BE2C (cell line): ENCODE data around the gene TNFRSF21.

ENCODE experiments used
- DNase-seq: peaks from one replicate; pipeline ENCODE4 v3.0.0-alpha.2; 2020
- H3K27me3 ChIP-seq: fragments of 250-450 bp; sonication (Bioruptor Pico); 2 replicates; pipeline ENCODE4 v1.5.1; 2020; ENCODE audit warnings: mild to moderate bottlenecking
- H3K36me3 ChIP-seq: fragments of 250-450 bp; sonication (Bioruptor Pico); 2 replicates; pipeline ENCODE4 v1.5.1; 2020; ENCODE audit warnings: mild to moderate bottlenecking
- H3K4me1 ChIP-seq: fragments of 250-450 bp; sonication (Bioruptor Pico); 2 replicates; pipeline ENCODE4 v1.5.1; 2020
- H3K4me3 ChIP-seq: 2 replicates; pipeline ENCODE4 v1.5.1; 2011; ENCODE audit warnings: low read depth, low read length
- H3K9me3 ChIP-seq: fragments of 250-450 bp; sonication (Bioruptor Pico); 2 replicates; pipeline ENCODE4 v1.5.1; 2020
- TF ChIP-seq, protein P1 (sequence below): IDR thresholded peaks from 2 replicates; pipeline ENCODE4 v1.5.1; 2012; ENCODE audit warnings: mild to moderate bottlenecking, low read depth, low read length

TNFRSF21 gene

DNA sequence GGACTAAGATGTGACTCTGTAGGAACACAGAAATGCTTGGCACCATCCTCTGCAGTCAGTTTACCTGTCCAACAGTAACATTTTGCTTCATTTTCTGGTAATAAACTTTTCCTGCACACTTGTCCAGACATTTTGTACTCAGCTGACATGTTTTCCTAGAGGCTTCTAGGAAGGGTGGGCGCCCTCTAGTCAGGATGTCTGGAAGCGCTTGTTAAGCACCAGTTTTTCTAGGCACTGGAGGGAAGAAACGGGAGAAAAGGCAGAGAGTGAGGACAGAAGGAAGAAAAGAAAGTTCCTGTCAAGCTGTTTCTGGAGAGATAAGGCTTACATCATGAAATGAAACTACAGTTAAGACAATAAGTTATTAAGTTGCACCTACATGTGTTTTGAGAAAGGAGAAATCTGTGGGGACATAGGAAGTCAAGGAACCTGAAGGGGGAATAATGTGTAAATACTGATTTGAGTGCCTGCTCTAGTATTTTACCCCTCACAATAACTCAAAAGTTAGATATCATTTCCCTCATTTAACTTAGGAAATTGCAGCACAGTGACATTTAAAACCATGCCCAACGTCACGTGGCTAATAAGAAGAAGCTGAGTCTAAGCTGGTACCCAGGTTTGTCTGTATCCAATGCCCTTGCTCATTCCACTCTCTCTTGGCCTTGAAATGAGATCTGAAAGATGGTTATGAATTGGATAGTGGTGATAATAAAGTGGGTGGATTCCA lies 42.7 kb upstream of the TNFRSF21 start:
- Histone ChIP-seq H3K27me3 (peaks cover 3% of the 10 kb centered on the region; the same call in 1 of the 2 replicates), H3K9me3 (no peaks in the 10 kb centered on the region)
- TF ChIP-seq, protein P1, sequence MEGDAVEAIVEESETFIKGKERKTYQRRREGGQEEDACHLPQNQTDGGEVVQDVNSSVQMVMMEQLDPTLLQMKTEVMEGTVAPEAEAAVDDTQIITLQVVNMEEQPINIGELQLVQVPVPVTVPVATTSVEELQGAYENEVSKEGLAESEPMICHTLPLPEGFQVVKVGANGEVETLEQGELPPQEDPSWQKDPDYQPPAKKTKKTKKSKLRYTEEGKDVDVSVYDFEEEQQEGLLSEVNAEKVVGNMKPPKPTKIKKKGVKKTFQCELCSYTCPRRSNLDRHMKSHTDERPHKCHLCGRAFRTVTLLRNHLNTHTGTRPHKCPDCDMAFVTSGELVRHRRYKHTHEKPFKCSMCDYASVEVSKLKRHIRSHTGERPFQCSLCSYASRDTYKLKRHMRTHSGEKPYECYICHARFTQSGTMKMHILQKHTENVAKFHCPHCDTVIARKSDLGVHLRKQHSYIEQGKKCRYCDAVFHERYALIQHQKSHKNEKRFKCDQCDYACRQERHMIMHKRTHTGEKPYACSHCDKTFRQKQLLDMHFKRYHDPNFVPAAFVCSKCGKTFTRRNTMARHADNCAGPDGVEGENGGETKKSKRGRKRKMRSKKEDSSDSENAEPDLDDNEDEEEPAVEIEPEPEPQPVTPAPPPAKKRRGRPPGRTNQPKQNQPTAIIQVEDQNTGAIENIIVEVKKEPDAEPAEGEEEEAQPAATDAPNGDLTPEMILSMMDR: peak; percentile 58

DNA sequence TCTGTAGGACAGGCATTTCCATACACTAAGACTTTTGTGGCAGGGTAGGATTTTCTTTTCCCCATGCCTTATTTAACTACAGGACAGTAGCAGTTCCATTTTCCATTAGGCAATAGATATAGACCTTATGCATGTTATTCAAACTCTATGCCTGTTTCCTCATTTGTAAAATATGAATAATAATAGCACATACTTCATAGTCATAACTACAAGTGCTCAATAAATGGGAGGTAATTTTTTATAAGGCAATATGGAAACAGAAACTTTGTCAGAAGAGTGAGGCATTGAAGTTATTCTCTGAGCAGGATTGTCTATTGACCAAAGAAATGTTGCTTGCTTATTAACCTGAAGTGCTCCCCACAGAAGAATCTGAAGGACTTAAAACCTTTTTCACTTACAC lies 41.9 kb upstream of the TNFRSF21 start:
- H3K27me3 ChIP-seq: peaks cover 3% of the 10 kb centered on the region; the same call in 1 of the 2 replicates
- TF ChIP-seq, protein P1: no peak
- H3K36me3 ChIP-seq: no peaks in the 10 kb centered on the region

More for the DNA sequence above, 42.7 kb upstream of the TNFRSF21 start:
- Histone ChIP-seq H3K4me1 (no peaks in the 10 kb centered on the region), H3K4me3 (no peak overlapping the region), H3K36me3 (no peaks in the 10 kb centered on the region)
- peak; percentile 24 for DNase-seq

DNA sequence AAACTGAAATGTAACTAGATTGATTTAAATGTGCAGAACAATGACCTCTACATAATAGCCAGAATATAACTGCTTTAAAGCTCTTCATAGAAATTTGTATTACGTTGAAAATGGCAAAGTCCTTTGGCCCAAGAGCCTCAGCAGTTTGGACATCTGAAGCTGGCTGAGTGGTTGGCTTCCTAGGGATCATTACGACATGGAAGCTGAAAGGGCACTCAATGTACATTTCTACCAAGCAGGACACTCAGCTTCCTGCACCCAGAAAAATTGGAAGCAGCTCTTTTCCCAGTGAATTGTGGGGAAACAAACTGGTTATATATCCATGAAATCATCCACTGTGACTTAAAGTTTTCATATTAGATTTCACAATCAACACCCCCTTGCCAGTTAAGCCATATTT lies 40.2 kb upstream of the TNFRSF21 start:
- TF ChIP-seq, protein P1: no peak
- DNase-seq: no peak
- H3K4me1 ChIP-seq: no peaks in the 10 kb centered on the region
- H3K27me3 ChIP-seq: peaks cover 7% of the 10 kb centered on the region
- H3K4me3 ChIP-seq: no peak overlapping the region
- no peaks in the 10 kb centered on the region for H3K9me3 ChIP-seq
- no peaks in the 10 kb centered on the region for H3K36me3 ChIP-seq

More for the DNA sequence above, 41.9 kb upstream of the TNFRSF21 start:
- no peaks in the 10 kb centered on the region for H3K4me1 ChIP-seq
- no peaks in the 10 kb centered on the region for H3K9me3 ChIP-seq
- DNase-seq: no peak
- no peak overlapping the region for H3K4me3 ChIP-seq

DNA sequence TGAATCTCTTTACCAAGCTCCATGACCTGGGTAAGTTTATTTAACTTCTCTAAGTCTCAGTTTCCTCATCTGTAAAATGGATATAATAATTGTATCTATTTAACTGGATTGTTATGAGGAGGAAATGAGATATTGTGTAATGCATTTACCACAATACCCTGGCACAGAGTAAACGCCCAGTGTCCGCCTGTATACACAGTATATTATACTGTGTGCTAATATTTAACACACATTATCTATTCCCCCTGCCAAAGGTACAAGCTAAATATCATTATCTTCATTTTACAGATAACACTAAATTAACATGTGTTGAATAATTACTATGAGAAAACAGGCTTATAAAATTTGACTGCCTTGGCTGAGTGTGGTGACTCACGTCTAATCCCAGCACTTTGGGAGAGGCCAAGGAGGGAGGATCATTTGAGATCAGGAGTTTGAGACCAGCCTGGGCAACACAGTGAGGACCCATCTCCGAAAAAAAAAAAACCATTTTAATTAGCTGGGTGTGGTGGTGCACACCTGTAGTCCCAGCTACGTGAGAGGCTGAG lies 38.7 kb upstream of the TNFRSF21 start:
- H3K9me3 ChIP-seq: no peaks in the 10 kb centered on the region
- no peak for DNase-seq
- TF ChIP-seq, protein P1: no peak
- H3K4me3 ChIP-seq: no peak overlapping the region
- H3K27me3 ChIP-seq: peaks cover 4% of the 10 kb centered on the region
- H3K4me1 ChIP-seq: no peaks in the 10 kb centered on the region
- H3K36me3 ChIP-seq: no peaks in the 10 kb centered on the region

DNA sequence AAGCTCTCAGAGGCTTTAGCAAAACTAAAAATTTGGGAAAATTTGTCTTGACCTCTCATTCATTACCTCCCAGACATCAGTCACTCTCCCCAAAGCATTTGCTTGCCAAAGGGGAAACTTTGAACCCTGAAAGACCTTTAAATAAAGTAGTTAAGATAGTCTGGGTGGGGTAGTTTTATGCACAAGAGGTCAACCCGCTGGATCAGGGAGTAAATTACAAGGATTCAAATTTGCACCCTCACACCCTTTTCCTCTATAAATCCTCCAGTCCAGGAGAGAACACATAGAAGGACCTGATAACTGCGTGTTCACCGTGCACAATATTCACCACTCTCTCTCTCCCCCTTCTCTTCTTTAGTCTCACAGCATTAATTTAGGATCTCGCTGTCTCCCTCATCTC lies 36.1 kb upstream of the TNFRSF21 start:
- Histone ChIP-seq H3K27me3 (peaks cover 4% of the 10 kb centered on the region), H3K36me3 (no peaks in the 10 kb centered on the region), H3K4me1 (no peaks in the 10 kb centered on the region), H3K4me3 (no peak overlapping the region), H3K9me3 (no peaks in the 10 kb centered on the region)
- TF ChIP-seq, protein P1: no peak
- DNase-seq: no peak

DNA sequence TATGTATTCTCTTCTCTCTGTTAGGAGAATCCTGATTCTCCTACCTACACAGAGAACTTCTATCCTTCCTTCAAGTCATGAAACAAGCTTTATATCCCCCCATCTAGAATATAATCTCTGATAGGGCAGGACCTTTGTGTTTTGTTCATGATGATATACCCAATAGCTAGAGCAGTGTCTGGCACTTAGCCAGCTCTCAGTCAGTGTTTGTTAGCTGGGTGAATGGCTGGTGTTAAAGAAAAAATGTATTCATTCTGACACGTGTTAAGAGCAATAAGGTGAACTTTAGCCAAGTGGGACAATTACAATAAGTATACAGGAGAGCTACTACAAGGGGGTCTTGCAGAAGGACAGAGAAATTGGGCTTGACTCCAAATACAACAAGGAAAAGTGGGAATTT lies 34.3 kb upstream of the TNFRSF21 start:
- no peak overlapping the region for H3K4me3 ChIP-seq
- no peaks in the 10 kb centered on the region for H3K4me1 ChIP-seq
- TF ChIP-seq, protein P1: no peak
- DNase-seq: no peak
- no peaks in the 10 kb centered on the region for H3K9me3 ChIP-seq
- no peaks in the 10 kb centered on the region for H3K36me3 ChIP-seq
- peaks cover 4% of the 10 kb centered on the region for H3K27me3 ChIP-seq
